ENCODE data around the gene TCEA2.

Gene TCEA2

GRCh38 chr20:64090165-64090564 is 27.2 kb downstream of the TCEA2 start:
- Histone ChIP-seq H3K36me3 (ENCODE audit: control insufficient read depth, insufficient read depth, low read length) (no peaks in the 10 kb centered on the region), H3K9me3 (ENCODE audit: control insufficient read depth, low read length) (no peaks in the 10 kb centered on the region), H3K27me3 (ENCODE audit: control insufficient read depth, insufficient read depth, low read length) (peaks cover 17% of the 10 kb centered on the region), H3K4me1 (ENCODE audit: control insufficient read depth, insufficient read depth, low read length) (no peaks in the 10 kb centered on the region), H3K9ac (ENCODE audit: low read length) (no peak overlapping the region), H3K4me3 (ENCODE audit: low read length) (no peak overlapping the region)

- Histone ChIP-seq H3K9ac (ENCODE audit: low read length) (no peak overlapping the region), H3K27me3 (ENCODE audit: control insufficient read depth, insufficient read depth, low read length) (peaks cover 7% of the 10 kb centered on the region), H3K4me1 (ENCODE audit: control insufficient read depth, insufficient read depth, low read length) (no peaks in the 10 kb centered on the region), H3K4me3 (ENCODE audit: low read length) (no peak overlapping the region), H3K36me3 (ENCODE audit: control insufficient read depth, insufficient read depth, low read length) (no peaks in the 10 kb centered on the region), H3K9me3 (ENCODE audit: control insufficient read depth, low read length) (no peaks in the 10 kb centered on the region)
Observed at GRCh38 chr20:64091340-64091739, 28.3 kb downstream of the TCEA2 start.

GRCh38 chr20:64091770-64092169 is 28.8 kb downstream of the TCEA2 start:
- Histone ChIP-seq H3K36me3 (ENCODE audit: control insufficient read depth, insufficient read depth, low read length) (no peaks in the 10 kb centered on the region), H3K27me3 (ENCODE audit: control insufficient read depth, insufficient read depth, low read length) (peaks cover 6% of the 10 kb centered on the region), H3K9ac (ENCODE audit: low read length) (no peak overlapping the region)

GRCh38 chr20:64092258-64093012 is 29.4 kb downstream of the TCEA2 start:
- Histone ChIP-seq H3K36me3 (ENCODE audit: control insufficient read depth, insufficient read depth, low read length) (no peaks in the 10 kb centered on the region), H3K4me1 (ENCODE audit: control insufficient read depth, insufficient read depth, low read length) (no peaks in the 10 kb centered on the region), H3K9me3 (ENCODE audit: control insufficient read depth, low read length) (no peaks in the 10 kb centered on the region), H3K9ac (ENCODE audit: low read length) (no peak overlapping the region), H3K4me3 (ENCODE audit: low read length) (no peak overlapping the region), H3K27me3 (ENCODE audit: control insufficient read depth, insufficient read depth, low read length) (peaks cover 6% of the 10 kb centered on the region)

More at GRCh38 chr20:64091770-64092169, 28.8 kb downstream of the TCEA2 start:
- Histone ChIP-seq H3K4me3 (ENCODE audit: low read length) (no peak overlapping the region), H3K4me1 (ENCODE audit: control insufficient read depth, insufficient read depth, low read length) (no peaks in the 10 kb centered on the region), H3K9me3 (ENCODE audit: control insufficient read depth, low read length) (no peaks in the 10 kb centered on the region)

- Histone ChIP-seq H3K36me3 (ENCODE audit: control insufficient read depth, insufficient read depth, low read length) (no peaks in the 10 kb centered on the region), H3K27me3 (ENCODE audit: control insufficient read depth, insufficient read depth, low read length) (peaks cover 6% of the 10 kb centered on the region), H3K4me1 (ENCODE audit: control insufficient read depth, insufficient read depth, low read length) (no peaks in the 10 kb centered on the region), H3K9ac (ENCODE audit: low read length) (no peak overlapping the region), H3K9me3 (ENCODE audit: control insufficient read depth, low read length) (no peaks in the 10 kb centered on the region), H3K4me3 (ENCODE audit: low read length) (no peak overlapping the region)
Observed at GRCh38 chr20:64093013-64093503, 30.1 kb downstream of the TCEA2 start.

DNA sequence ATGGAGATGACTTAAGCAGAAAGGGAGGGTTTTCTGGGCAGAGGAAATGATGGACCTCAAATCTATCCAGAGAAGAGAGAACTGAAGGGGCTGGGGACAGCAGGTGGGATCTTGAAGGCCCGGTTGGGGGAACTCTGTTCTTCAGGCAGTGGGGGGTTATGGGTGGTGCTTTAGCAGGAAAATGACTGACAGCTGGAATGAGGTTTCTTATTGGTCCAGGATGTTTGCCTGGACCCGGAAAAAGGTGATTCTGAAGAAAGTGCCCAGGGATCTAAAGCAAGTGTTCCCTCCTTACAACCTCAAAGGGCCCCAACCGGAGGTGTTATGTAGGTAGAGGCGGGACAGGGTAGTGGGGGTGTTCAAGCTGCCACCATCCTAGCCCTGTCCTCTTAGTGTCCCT is 32.5 kb downstream of the TCEA2 start:
- Histone ChIP-seq H3K27me3 (ENCODE audit: control insufficient read depth, insufficient read depth, low read length) (peaks cover 11% of the 10 kb centered on the region), H3K36me3 (ENCODE audit: control insufficient read depth, insufficient read depth, low read length) (no peaks in the 10 kb centered on the region), H3K9ac (ENCODE audit: low read length) (no peak overlapping the region), H3K9me3 (ENCODE audit: control insufficient read depth, low read length) (no peaks in the 10 kb centered on the region), H3K4me1 (ENCODE audit: control insufficient read depth, insufficient read depth, low read length) (no peaks in the 10 kb centered on the region), H3K4me3 (ENCODE audit: low read length) (no peak overlapping the region)

DNA sequence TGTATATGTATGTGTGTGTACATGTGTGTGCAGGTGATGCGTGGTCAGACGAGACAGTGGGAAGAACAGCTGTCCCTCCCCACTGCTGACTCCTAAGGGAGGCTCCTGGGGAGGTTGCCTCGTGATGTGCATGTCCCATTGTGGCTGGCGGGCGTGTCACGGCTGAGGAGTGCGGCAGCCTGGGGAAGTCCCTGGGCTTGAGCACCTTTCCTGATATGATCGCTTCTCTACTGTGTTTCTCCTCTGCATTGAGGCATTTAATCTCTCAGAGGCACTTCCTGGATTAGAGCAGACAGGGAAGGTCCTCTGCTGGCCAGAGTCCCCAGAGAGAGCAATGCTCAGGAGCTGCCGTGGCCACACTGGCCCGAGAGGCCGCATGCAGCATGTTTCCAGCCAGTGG is 32.9 kb downstream of the TCEA2 start:
- no peak overlapping the region for H3K4me3 ChIP-seq (ENCODE audit: low read length)
- no peaks in the 10 kb centered on the region for H3K4me1 ChIP-seq (ENCODE audit: control insufficient read depth, insufficient read depth, low read length)
- no peak overlapping the region for H3K9ac ChIP-seq (ENCODE audit: low read length)
- peaks cover 15% of the 10 kb centered on the region for H3K27me3 ChIP-seq (ENCODE audit: control insufficient read depth, insufficient read depth, low read length)
- H3K9me3 ChIP-seq (ENCODE audit: control insufficient read depth, low read length), result no peaks in the 10 kb centered on the region
- no peaks in the 10 kb centered on the region for H3K36me3 ChIP-seq (ENCODE audit: control insufficient read depth, insufficient read depth, low read length)

DNA sequence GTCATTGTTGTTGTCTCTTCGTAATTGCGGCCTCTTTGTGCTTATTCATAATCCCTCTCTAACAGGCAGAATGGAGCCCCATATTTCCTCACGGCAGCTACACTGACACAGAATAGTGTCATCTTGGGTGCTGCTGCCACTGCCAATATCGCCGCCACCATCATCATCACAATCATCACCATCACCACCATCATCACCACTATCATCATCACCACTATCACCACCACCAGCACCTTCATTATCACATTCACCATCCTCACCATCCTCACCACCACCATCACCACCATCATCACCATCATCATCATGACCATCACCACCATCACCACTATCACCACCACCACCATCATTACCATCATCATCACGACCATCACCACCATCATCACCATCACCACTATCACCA is 33.5 kb downstream of the TCEA2 start:
- Histone ChIP-seq H3K9ac (ENCODE audit: low read length) (no peak overlapping the region), H3K4me1 (ENCODE audit: control insufficient read depth, insufficient read depth, low read length) (no peaks in the 10 kb centered on the region), H3K4me3 (ENCODE audit: low read length) (no peak overlapping the region), H3K36me3 (ENCODE audit: control insufficient read depth, insufficient read depth, low read length) (no peaks in the 10 kb centered on the region), H3K27me3 (ENCODE audit: control insufficient read depth, insufficient read depth, low read length) (peaks cover 21% of the 10 kb centered on the region), H3K9me3 (ENCODE audit: control insufficient read depth, low read length) (no peaks in the 10 kb centered on the region)

GRCh38 chr20:64098471-64099013 is 35.5 kb downstream of the TCEA2 start:
- no peak overlapping the region for H3K4me3 ChIP-seq (ENCODE audit: low read length)
- no peaks in the 10 kb centered on the region for H3K36me3 ChIP-seq (ENCODE audit: control insufficient read depth, insufficient read depth, low read length)
- H3K9me3 ChIP-seq (ENCODE audit: control insufficient read depth, low read length), result no peaks in the 10 kb centered on the region
- no peak overlapping the region for H3K9ac ChIP-seq (ENCODE audit: low read length)
- H3K4me1 ChIP-seq (ENCODE audit: control insufficient read depth, insufficient read depth, low read length), result peaks cover 6% of the 10 kb centered on the region
- H3K27me3 ChIP-seq (ENCODE audit: control insufficient read depth, insufficient read depth, low read length), result peaks cover 35% of the 10 kb centered on the region

DNA sequence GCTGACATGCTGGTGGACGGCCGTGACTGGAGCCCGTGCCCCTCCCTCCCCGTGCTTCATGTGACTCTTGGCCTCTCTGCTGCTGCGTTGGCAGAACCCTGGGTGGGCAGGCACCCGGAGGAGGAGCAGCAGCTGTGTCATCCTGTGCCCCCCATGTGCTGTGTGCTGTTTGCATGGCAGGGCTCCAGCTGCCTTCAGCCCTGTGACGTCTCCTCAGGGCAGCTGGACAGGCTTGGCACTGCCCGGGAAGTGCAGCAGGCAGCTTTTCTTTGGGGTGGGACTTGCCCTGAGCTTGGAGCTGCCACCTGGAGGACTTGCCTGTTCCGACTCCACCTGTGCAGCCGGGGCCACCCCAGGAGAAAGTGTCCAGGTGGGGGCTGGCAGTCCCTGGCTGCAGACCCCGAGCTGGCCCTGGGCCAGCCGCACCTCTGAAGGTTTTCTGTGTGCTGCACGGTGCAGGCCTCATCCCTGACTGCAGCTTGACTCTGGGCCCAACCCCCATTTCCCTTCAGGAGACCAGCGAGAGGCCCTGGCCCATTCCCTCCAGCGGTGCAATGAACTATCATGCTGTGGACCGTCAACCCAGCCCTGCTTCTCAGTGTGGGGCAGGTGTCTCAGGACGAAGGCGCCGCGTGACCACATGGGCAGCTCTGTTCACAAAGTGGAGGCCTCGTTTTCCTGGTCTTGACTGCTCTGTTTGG is 36.2 kb downstream of the TCEA2 start:
- Histone ChIP-seq H3K4me3 (ENCODE audit: low read length) (no peak overlapping the region), H3K9ac (ENCODE audit: low read length) (no peak overlapping the region), H3K27me3 (ENCODE audit: control insufficient read depth, insufficient read depth, low read length) (peaks cover 39% of the 10 kb centered on the region), H3K4me1 (ENCODE audit: control insufficient read depth, insufficient read depth, low read length) (peaks cover 6% of the 10 kb centered on the region), H3K9me3 (ENCODE audit: control insufficient read depth, low read length) (no peaks in the 10 kb centered on the region), H3K36me3 (ENCODE audit: control insufficient read depth, insufficient read depth, low read length) (no peaks in the 10 kb centered on the region)

DNA sequence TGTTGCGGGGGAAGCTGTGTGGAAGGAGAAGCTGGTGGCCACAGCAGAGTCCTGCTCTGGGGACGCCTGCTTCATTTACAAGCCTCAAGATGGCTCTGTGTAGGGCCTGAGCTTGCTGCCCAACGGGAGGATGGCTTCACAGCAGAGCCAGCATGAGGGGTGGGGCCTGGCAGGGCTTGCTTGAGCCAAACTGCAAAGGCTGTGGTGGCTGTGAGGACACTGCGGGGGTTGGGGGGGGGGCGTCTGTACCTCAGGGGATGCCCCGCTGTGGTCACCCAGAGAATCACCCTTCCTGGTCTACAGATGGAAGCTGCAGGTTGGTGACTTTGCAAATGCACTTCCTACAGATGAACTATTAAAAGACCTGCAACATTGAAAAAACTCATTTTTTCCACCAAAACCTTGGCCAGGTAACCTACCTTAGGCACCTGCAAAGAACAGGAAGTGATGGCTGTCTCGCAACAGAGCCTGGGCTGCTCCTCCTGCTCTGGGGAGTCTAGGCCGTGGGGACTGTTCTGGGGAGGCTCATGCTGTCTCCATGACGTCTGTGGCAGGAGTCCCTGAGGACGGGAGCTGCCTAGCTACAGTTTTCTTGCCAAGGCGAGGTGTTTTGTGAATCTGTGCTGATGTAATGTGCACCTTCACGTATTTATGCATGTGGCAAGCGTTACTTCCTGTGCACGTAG is 37.0 kb downstream of the TCEA2 start:
- peaks cover 39% of the 10 kb centered on the region for H3K27me3 ChIP-seq (ENCODE audit: control insufficient read depth, insufficient read depth, low read length)
- no peak overlapping the region for H3K4me3 ChIP-seq (ENCODE audit: low read length)
- H3K9ac ChIP-seq (ENCODE audit: low read length), result no peak overlapping the region
- H3K36me3 ChIP-seq (ENCODE audit: control insufficient read depth, insufficient read depth, low read length), result no peaks in the 10 kb centered on the region
- H3K4me1 ChIP-seq (ENCODE audit: control insufficient read depth, insufficient read depth, low read length), result peaks cover 6% of the 10 kb centered on the region
- H3K9me3 ChIP-seq (ENCODE audit: control insufficient read depth, low read length), result no peaks in the 10 kb centered on the region

GRCh38 chr20:64100566-64100888 is 37.5 kb downstream of the TCEA2 start:
- H3K9me3 ChIP-seq (ENCODE audit: control insufficient read depth, low read length), result no peaks in the 10 kb centered on the region
- no peaks in the 10 kb centered on the region for H3K36me3 ChIP-seq (ENCODE audit: control insufficient read depth, insufficient read depth, low read length)
- peaks cover 6% of the 10 kb centered on the region for H3K4me1 ChIP-seq (ENCODE audit: control insufficient read depth, insufficient read depth, low read length)
- H3K9ac ChIP-seq (ENCODE audit: low read length), result no peak overlapping the region
- no peak overlapping the region for H3K4me3 ChIP-seq (ENCODE audit: low read length)
- H3K27me3 ChIP-seq (ENCODE audit: control insufficient read depth, insufficient read depth, low read length), result peaks cover 39% of the 10 kb centered on the region
